ENCODE measurements around the gene JPH4.
"Not testable (repeated sequence)": the region's sequence is repeated elsewhere in the genome, so short reads cannot be mapped to it uniquely, and the experiment has no call there.

The JPH4 gene

DNA sequence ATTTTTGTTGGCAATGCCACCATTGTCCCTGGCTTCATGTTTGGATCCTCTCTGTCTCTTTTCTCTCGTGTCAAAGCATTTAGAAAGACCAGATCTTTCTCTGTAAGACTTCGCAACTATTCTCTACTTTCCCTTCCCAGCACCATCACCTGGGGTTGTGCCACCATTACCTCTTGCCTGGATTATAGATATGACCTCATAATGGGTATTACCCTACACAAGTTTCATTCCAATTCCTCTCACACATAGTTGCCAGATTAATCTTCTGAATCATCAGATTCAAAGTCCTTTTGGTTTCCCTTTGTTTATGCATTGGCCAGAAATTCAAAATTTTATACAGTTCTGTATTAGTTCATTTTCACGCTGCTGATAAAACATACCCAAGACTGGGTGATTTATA lies 30.4 kb upstream of the JPH4 start:
- DNase-seq (ENCODE audit: low read depth), result no peak

DNA sequence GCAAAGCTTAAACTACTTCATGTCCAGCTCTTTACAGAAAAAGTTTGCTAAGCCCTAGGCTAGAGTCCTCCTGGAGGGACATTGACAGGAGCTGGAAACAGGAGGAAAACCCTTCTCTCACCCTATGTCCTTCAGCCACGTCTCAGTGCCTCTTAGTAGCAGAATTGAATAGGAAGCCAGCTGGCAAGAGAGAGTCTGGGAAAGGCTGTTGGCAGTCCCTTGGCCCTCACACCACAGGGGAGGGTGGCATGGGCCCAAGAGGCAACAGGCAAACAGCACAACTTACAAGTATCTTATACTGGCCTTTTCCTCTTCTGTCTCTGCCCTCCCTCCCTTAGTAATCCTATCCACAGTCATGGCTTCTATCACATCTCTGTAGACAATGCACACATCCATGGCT lies 29.9 kb upstream of the JPH4 start:
- no peak for DNase-seq (ENCODE audit: low read depth)

GRCh38 chr14:23605931-23606585 lies 27.5 kb upstream of the JPH4 start:
- no peak for DNase-seq (ENCODE audit: low read depth)

GRCh38 chr14:23604675-23605170 lies 26.1 kb upstream of the JPH4 start:
- DNase-seq (ENCODE audit: low read depth), result no peak

DNA sequence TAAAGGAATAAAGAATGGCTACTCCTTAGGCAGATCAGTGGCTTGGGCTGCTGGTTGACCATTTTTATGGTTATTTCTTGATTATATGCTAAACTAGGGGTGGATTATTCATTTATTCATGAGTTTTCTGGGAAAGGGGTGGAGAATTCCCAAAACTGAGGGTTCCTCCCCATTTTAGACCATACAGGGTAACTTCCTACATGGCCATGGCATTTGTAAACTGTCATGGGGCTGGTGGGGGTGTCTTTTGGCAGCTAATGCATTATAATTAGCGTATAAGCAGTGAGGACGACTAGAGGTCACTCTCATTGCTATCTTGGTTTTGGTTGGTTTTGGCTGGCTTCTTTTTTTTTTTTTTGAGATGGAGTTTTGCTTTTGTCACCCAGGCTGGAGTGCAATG lies 25.6 kb upstream of the JPH4 start:
- DNase-seq (ENCODE audit: low read depth), result no peak

DNA sequence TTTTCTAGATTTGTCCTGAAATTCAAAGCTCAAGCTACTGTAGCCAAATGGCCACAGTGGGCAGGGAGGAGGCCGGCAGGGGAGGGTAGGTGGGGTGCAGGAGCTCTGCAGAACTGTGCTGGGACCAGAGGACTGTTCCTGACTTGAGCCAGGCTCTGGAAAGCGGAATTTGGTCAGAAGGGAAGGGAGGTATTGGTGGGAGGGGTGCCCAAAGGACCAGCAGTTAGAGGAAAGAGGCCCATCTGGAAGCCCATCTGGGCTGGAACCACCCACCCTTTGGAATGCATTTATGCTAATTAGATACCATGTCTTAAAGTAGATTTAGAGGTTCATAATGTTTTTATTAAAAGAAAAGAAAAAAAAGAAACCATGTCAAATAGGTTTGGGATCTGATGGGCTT lies 24.5 kb upstream of the JPH4 start:
- no peak for DNase-seq (ENCODE audit: low read depth)

DNA sequence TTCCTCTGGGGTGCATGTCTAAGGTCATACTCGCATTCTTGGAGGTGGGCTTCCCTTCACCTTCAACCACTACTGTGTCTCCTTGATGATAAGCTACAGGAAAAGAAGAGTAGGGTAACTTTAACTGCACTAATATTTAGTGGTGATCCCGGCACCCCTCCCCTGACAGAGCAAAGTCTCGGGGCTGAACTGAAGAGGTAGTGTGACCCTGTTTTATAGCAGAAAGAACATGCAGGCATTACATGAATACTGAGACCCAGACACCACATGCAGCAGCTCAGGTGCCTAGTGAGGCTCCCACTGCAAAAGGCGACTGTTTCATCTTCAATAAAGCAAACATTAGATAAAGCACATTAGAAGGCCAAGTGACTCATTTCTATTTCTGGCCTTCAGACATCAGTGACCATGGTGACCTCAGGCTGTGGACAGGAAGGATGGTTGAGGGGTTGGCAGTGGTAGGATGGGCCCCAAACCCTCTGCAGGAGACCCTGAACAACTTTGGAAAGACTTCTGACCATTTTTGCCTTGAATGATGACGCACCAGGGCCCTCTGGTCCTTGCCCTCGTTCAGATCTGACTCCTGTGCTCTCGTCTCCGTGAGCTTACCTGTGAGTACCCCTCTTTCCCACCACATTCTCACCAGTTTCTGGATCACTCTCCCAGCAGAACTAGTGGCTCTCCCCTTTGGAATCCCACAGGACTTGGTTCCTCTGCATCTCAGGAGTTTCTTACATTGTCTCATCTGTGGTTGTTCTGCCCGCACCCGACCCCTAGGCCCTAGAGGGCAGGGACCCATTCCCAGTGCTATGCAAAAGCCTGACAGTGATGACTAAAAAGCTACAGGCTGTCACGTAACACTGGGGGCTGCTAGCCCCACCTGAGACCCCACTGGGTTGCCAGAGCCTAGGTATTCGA lies 23.8 kb upstream of the JPH4 start:
- no peak for DNase-seq (ENCODE audit: low read depth)

GRCh38 chr14:23601845-23602180 lies 23.2 kb upstream of the JPH4 start:
- no peak for DNase-seq (ENCODE audit: low read depth)

GRCh38 chr14:23601424-23601823 lies 22.8 kb upstream of the JPH4 start:
- DNase-seq (ENCODE audit: low read depth), result no peak

GRCh38 chr14:23600806-23601205 lies 22.2 kb upstream of the JPH4 start:
- DNase-seq (ENCODE audit: low read depth), result no peak

- DNase-seq (ENCODE audit: low read depth), result no peak
These were observed 21.7 kb upstream of the JPH4 start for GRCh38 chr14:23600322-23600707.

GRCh38 chr14:23594191-23594590 lies 15.6 kb upstream of the JPH4 start:
- not testable (repeated sequence) for DNase-seq (ENCODE audit: low read depth)

- no peak for DNase-seq (ENCODE audit: low read depth)
These were observed 11.6 kb upstream of the JPH4 start for GRCh38 chr14:23590198-23590597.

- DNase-seq (ENCODE audit: low read depth), result no peak
These were observed 11.0 kb upstream of the JPH4 start for GRCh38 chr14:23589606-23590005.

DNA sequence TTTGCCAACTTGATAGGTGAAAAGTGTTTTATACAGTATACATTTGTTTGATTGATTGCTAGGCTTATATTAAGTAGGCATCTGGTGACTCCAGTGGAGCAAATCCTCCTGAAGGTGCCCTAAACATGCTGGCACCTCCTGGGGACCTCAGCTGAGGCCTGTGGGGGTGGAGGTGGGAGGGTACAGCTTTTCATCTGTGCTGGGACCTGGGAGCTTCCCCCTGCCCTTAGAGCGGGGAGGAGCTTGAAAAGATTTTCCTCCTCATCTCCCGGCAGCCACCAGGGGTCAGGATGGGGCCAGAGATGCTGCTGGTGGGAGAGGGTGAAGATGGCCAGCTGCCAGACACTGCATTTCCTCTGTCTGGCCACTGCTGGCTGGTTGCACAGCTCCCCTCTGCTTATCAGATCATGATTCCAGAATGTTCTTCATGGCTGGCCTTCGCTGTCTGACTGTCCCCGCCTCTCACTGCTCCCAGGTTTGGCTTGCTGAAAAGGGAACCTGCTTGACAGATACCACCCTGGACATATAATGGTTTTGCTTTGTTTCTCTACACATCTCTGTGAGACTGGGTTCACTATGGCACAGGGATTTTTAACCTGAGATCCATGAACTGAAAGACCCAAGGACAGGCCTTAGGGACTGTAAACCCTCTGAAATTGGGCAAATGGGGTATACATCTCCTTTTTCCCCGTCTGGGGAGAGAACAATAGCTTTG lies 10.5 kb upstream of the JPH4 start:
- DNase-seq (ENCODE audit: low read depth), result peak; percentile 66

DNA sequence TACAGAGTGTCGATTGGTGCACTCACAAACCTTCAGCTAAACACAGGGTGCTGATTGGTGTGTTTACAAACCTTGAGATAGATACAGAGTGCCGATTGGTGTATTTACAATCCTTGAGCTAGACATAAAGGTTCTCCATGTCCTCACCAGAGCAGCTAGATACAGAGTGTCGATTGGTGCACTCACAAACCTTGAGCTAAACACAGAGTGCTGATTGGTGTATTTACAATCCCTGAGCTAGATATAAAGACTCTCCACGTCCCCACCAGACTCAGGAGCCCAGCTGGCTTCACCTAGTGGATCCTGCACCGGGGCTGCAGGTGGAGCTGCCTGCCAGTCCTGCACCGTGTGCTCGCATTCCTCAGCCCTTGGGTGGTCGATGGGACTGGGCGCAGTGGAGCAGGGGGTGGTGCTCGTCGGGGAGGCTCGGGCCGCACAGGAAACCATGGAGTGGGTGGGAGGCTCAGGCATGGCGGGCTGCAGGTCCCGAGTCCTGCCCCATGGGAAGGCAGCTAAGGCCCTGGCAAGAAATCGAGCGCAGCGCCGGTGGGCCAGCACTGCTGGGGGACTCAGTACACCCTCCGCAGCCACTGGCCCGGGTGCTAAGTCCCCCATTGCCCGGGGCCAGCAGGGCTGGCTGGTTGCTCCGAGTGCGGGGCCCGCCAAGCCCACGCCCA lies 6.1 kb upstream of the JPH4 start:
- not testable (repeated sequence) for DNase-seq (ENCODE audit: low read depth)

DNA sequence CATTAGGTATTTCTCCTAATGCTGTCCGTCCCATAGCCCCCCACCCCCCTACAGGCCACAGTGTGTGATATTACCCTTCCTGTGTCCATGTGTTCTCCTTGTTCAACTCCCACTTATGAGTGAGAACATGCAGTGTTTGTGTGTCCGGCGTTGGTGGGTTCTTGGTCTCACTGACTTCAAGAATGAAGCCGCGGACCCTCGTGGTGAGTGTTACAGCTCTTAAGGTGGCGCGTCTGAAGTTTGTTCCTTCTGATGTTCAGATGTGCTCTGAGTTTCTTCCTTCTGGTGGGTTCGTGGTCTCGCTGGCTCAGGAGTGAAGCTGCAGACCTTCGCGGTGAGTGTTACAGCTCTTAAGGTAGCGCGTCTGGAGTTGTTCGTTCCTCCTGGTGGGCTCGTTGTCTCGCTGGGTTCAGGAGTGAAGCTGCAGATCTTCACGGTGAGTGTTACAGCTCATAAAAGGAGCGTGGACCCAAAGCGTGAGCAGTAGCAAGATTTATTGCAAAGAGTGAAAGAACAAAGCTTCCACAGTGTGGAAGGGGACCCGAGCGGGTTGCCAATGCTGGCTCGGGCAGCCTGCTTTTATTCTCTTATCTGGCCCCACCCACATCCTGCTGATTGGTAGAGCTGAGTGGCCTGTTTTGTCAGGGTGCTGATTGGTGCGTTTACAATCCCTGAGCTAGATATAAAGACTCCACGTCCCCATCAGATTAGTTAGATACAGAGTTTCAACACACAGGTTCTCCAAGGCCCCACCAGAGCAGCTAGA lies 5.4 kb upstream of the JPH4 start:
- DNase-seq (ENCODE audit: low read depth), result not testable (repeated sequence)

GRCh38 chr14:23582906-23583760 lies 4.5 kb upstream of the JPH4 start:
- no peak for DNase-seq (ENCODE audit: low read depth)

- DNase-seq (ENCODE audit: low read depth), result no peak
These were observed 2.3 kb upstream of the JPH4 start for GRCh38 chr14:23580948-23581281.

DNA sequence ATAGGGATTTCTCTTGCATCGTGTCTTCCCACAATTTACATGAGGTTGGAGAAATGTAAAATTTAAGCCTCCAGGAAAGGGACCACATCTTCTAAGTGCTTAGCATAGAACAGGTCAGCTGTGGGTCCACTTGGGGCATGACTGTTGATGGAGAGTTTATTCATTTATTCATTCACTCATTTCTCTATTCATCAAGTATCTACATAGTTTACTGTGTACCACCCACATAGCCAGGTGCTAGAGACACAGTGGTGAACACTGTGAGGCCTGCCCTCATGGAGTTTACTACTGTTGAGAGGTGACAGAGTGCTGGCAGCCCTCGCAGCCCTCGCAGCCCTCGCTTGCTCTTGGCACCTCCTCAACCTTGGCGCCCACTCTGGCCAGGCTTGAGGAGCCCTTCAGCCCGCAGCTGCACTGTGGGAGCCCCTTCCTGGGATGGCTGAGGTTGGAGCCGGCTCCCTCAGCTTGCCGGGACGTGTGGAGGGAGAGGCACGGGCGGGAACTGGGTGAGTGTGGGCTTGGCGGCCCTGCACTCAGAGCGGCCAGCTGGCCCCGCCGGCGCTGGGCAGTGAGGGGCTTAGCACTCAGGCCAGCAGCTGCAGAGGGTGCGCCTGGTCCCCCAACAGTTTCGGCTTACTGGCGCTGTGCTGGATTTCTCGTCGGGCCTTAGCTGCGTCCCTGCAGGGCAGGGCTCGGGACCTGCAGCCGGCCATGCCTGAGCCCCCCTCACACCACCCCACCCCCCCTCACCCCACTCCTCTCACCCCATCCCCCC lies 1.7 kb upstream of the JPH4 start:
- DNase-seq (ENCODE audit: low read depth), result no peak

All from T follicular helper cell (primary cell).